Nephron progenitor cell (in vitro differentiated cells): ENCODE results near the gene PITPNB.
A peak's percentile ranks its signal among the peaks of the same experiment; 100 is the strongest.

ENCODE experiments used
- DNase-seq: peaks from one replicate; pipeline ENCODE4 v3.0.0; 2021
- H3K27ac Mint-ChIP-seq: 2 replicates; pipeline ENCODE4 v1.8.0; 2021; ENCODE audit warnings: mild to moderate bottlenecking, moderate library complexity, mixed read lengths
- H3K27me3 Mint-ChIP-seq: 2 replicates; pipeline ENCODE4 v1.8.0; 2021; ENCODE audit warnings: mild to moderate bottlenecking, low read depth, mixed read lengths; ENCODE audit not compliant: poor library complexity
- H3K36me3 Mint-ChIP-seq: 2 replicates; pipeline ENCODE4 v1.8.0; 2021; ENCODE audit warnings: low read depth, mixed read lengths
- H3K4me1 Mint-ChIP-seq: 2 replicates; pipeline ENCODE4 v1.8.0; 2021; ENCODE audit warnings: mixed read lengths
- H3K4me3 Mint-ChIP-seq: 2 replicates; pipeline ENCODE4 v1.8.0; 2021; ENCODE audit warnings: mild to moderate bottlenecking, moderate library complexity, mixed read lengths
- H3K9me3 Mint-ChIP-seq: 2 replicates; pipeline ENCODE4 v1.8.0; 2021; ENCODE audit warnings: mild to moderate bottlenecking, moderate library complexity, mixed read lengths
- TF ChIP-seq, protein P1 (sequence below): fragments of 200-600 bp; sonication (generic); IDR thresholded peaks from 2 replicates; pipeline ENCODE4 v1.5.0; 2021; ENCODE audit warnings: antibody characterized with exemption

The PITPNB gene

DNA sequence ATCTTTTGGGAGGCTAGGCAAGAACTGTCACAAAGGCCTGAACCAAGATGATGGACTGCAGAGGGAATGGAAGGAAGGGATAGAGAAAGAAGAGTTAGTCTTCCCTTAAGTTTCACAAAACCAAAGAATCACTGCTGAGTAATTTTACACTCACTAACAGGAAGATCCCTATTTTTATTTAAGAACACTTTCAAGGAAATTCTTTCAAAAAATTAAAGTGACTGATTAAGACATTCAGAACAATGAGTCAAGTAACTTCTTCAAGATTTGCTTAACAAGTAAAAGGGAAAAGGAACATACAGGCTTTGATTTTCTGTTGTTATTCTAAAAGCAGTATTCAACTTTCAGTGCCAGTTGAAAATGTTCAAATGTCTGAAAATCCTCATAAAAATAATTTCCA lies 3.1 kb downstream of the PITPNB start:
- Mint-ChIP-seq H3K4me3 (peak overlapping the region; percentile 47), H3K27ac (no peak overlapping the region), H3K9me3 (no peaks in the 10 kb centered on the region), H3K4me1 (peaks cover 60% of the 10 kb centered on the region), H3K27me3 (peaks cover 3% of the 10 kb centered on the region), H3K36me3 (peaks cover 2% of the 10 kb centered on the region)
- DNase-seq, result no peak
- TF ChIP-seq, protein P1, sequence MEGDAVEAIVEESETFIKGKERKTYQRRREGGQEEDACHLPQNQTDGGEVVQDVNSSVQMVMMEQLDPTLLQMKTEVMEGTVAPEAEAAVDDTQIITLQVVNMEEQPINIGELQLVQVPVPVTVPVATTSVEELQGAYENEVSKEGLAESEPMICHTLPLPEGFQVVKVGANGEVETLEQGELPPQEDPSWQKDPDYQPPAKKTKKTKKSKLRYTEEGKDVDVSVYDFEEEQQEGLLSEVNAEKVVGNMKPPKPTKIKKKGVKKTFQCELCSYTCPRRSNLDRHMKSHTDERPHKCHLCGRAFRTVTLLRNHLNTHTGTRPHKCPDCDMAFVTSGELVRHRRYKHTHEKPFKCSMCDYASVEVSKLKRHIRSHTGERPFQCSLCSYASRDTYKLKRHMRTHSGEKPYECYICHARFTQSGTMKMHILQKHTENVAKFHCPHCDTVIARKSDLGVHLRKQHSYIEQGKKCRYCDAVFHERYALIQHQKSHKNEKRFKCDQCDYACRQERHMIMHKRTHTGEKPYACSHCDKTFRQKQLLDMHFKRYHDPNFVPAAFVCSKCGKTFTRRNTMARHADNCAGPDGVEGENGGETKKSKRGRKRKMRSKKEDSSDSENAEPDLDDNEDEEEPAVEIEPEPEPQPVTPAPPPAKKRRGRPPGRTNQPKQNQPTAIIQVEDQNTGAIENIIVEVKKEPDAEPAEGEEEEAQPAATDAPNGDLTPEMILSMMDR, result no peak

DNA sequence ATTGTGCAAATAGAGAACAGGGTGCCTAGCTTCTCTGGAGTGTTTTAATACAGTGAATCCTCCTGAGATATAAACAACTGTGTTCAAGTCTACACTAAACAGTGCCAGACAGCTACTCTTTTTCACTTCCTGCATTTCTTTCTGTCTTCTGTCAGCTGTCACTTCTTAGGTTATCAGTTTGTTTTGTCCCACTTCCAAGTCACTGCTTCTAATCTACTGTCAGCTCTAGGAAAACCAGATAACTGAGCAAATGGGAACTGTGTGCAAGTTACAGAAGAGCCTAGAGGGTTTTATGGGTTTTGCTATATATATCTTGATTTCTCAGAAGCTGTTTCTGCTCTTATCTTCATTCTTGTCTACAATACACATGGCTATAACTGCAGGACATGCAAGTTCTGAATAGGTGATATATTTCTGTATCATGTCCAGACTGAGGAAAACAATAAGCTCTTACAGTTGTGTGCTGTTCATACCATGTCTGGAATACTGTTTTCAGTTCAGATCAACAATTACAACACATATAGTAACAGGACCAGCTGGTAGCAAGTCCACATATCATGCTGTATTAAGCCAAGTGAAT lies 5.8 kb downstream of the PITPNB start:
- TF ChIP-seq, protein P1, result no peak
- Mint-ChIP-seq H3K4me1 (peaks cover 44% of the 10 kb centered on the region), H3K9me3 (no peaks in the 10 kb centered on the region), H3K36me3 (peaks cover 29% of the 10 kb centered on the region), H3K4me3 (no peak overlapping the region), H3K27me3 (no peaks in the 10 kb centered on the region), H3K27ac (no peak overlapping the region)
- no peak for DNase-seq

DNA sequence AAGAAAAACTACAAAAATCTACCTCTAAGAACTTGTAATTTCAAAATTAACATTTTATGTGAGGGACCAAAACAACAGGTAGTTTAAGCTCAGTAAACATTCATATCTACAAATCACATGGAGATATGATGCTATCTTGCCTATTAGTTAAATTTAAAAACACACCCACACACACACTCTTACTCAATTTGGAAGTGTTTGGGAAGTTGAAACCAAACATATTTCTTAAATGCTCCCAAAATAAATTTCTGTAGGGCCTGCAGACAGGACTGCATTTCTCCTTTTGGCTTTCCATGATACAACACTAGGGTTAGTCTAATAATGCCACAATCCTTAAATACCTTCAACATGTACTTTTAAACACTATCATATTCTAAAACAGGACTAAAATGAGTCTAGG lies 7.0 kb downstream of the PITPNB start:
- H3K27me3 Mint-ChIP-seq, result no peaks in the 10 kb centered on the region
- TF ChIP-seq, protein P1, result no peak
- H3K4me3 Mint-ChIP-seq, result no peak overlapping the region
- peaks cover 32% of the 10 kb centered on the region for H3K4me1 Mint-ChIP-seq
- no peaks in the 10 kb centered on the region for H3K9me3 Mint-ChIP-seq
- DNase-seq, result no peak
- no peak overlapping the region for H3K27ac Mint-ChIP-seq
- peaks cover 40% of the 10 kb centered on the region for H3K36me3 Mint-ChIP-seq

DNA sequence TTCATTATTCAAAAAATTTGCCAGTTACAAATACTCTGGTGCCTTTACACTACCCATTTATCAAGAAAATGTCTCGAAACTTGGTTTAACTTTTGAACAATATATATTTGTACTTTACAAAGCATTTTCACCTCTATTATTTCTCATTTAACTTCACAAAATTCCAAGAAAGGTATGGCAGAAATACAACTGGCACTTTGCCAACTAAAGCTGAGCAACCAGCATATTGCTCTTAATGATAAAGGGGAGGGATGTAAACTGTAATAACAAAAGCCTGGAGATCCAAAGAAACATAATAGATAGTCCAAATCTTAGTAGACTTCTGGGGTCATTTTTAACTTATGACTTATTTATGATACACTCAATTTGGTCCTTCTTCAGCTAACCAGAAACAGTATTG lies 7.7 kb downstream of the PITPNB start:
- TF ChIP-seq, protein P1, result no peak
- peaks cover 27% of the 10 kb centered on the region for H3K4me1 Mint-ChIP-seq
- no peaks in the 10 kb centered on the region for H3K27me3 Mint-ChIP-seq
- H3K36me3 Mint-ChIP-seq, result peaks cover 45% of the 10 kb centered on the region
- no peak overlapping the region for H3K27ac Mint-ChIP-seq
- no peak for DNase-seq
- H3K9me3 Mint-ChIP-seq, result no peaks in the 10 kb centered on the region
- H3K4me3 Mint-ChIP-seq, result no peak overlapping the region

DNA sequence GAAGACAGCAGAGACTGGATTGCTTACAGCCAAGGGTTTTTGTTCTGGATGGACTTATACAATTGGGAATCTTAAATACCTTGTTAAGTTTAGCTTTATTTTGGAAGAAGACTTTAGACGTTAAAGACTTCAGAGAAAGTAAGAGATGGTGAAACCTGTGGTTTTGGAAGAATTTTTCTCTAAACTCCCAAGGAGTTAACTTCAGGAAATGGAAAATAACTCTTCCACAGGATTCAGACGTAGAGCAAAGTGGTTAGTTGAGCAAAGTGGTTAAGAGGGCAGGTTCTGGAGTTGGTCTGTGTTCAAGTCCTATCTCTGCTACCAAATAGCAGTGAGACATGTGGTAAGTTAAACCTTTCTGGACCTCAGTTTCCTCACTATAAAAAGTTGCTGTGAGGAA lies 12.8 kb downstream of the PITPNB start:
- no peaks in the 10 kb centered on the region for H3K9me3 Mint-ChIP-seq
- H3K4me1 Mint-ChIP-seq, result no peaks in the 10 kb centered on the region
- no peaks in the 10 kb centered on the region for H3K27me3 Mint-ChIP-seq
- H3K4me3 Mint-ChIP-seq, result no peak overlapping the region
- H3K27ac Mint-ChIP-seq, result peak overlapping the region; percentile 0
- no peak for DNase-seq
- H3K36me3 Mint-ChIP-seq, result peaks cover 89% of the 10 kb centered on the region
- TF ChIP-seq, protein P1, result no peak

DNA sequence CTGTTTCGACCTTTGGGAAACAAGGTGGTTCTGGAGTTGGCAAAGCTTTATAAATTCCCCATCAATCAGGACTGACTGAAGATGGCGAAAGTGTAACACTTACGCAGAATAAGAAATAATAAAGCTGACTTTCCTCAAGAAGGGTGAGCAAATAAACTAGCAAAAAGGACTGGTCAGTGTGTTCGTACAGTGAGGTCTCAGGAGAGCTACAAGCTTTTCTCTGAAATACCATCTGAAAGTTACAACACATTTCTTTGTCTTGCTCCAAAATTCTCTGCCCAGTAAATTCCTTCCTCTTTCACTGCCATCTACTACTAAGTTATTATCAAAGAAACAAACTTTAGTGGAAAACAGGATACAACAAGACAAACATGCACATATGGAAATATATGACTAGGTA lies 13.4 kb downstream of the PITPNB start:
- H3K27ac Mint-ChIP-seq, result peak overlapping the region; percentile 0
- no peaks in the 10 kb centered on the region for H3K27me3 Mint-ChIP-seq
- DNase-seq, result no peak
- no peaks in the 10 kb centered on the region for H3K4me1 Mint-ChIP-seq
- H3K4me3 Mint-ChIP-seq, result no peak overlapping the region
- no peaks in the 10 kb centered on the region for H3K9me3 Mint-ChIP-seq
- H3K36me3 Mint-ChIP-seq, result peaks cover 89% of the 10 kb centered on the region
- TF ChIP-seq, protein P1, result no peak
